Measurements from ENCODE around the gene WT1.

The WT1 gene

GRCh38 chr11:32438346-32438865, 3.1 kb upstream of the WT1 start:
- DNase-seq (ENCODE audit: low read depth): no peak

DNA sequence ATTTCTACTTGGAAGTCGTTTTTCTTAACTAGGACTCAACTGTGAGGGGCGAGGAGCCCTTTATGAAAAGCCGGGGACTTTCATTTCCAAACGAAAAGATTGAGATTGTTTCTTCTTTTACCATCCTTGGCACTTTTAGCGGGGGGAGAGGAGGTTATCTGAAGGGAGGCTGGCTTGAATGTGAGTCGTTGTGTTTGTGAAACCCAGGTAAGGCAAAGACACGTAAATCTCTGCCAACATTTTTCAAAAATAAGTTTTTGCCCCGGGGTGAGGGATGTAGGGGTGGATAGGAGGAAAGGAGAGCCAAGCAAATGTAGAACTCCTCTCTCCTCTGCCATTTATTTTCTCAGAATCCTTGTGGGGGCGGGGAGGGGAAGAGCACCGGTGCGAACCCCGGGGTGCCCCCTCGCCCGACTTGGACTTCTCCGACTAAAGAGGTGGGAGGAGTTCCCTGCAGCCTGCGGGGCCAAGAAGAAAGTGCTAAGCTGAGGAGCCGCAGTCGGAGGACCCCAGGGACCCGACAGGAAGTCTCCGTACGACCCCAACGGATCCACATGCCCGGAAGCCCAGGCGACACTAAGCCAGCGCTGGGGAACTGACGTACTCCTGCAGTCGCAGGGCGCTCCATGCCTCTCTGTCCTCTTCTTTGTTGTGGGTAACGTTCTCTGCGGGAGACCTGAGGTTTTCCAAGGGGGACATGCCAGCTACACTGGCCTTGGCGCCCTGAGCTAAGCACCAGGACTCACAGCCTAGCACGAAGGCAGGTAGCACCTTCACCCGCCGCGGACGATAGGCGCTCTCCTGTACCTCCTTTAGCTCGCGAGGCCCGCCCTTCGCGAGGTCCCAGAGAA, 2.4 kb upstream of the WT1 start:
- no peak for DNase-seq (ENCODE audit: low read depth)

DNA sequence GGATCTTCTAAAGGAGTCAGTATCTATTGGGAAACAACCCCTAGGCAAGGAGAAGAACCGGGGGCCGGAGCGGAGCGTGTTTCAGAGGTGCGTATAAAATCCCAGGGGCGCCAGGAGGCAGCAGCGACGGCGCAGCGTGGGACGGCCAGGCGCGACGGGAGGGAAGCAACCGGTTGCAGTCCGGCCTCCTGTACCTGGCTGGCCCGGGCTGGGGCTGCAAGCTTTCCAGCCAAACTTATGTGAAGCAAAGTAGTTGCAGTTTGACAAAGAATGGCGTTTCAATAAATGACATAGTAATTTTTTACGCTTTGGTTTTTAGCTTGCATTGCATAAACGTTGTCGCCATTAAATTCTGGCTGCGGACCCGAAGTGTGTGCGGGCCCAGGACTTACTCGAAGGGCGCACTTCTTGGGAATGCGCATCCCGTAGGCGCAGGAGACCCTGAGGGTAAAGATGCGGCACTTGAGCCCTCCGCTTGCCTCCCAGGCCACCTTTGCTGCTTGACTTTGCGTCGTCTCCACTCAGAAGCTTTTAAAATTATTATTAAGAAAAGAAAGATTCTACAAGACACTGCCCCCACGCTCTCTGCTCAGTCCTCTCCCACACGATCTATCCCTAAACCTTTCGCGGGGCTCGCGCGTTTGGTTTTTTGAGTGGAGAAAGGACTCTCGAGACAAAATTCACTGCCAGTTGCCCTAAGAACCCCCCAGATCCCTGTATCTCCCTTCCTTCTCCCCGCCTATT, 1.6 kb upstream of the WT1 start:
- no peak for DNase-seq (ENCODE audit: low read depth)

- no peak for DNase-seq (ENCODE audit: low read depth)
Measured at GRCh38 chr11:32435942-32436750, 807 bp upstream of the WT1 start.

GRCh38 chr11:32435152-32435480, 223 bp downstream of the WT1 start:
- no peak for DNase-seq (ENCODE audit: low read depth)

GRCh38 chr11:32434356-32435151, 785 bp downstream of the WT1 start:
- no peak for DNase-seq (ENCODE audit: low read depth)

DNA sequence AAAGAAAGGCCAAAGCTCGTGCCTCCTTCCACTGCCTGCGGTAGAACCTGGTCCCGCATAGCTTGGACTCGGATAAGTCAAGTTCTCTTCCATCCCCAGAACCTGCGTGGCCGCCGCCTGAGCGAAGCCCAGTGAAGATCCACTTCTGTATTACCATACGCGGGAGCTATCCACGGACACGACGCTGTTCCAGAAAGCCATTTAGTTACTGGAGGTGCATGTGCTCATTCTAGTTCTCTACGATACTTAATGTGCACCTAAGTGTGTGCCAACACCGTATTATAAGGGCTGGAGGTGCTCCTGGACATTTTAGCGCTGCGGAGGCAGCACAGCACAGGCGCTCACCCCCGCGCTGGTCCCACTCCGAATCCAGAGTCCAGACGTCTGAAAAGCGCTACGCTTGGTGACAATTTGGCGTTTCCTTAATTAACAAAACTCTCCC, 1.4 kb downstream of the WT1 start:
- DNase-seq (ENCODE audit: low read depth): no peak

GRCh38 chr11:32433101-32433913, 2.0 kb downstream of the WT1 start:
- DNase-seq (ENCODE audit: low read depth): no peak

DNA sequence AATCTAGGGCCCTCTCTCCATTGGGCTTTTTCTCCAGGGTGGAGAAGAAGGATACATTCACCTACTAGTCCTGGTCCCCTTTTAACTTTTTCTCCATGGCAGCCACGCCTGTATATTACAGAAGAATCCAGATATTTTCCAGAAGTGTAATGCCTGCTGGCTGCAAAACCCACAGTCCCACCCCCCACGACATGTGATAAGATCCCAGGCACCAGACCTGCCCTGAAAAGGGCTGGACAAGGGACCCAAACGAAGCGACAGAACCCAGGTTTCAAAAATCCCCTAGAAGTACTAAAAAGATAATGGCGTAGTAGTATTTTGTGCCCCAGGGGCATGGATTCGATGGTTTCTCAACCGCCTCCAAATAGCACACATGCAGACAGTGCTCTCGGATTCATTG, 2.8 kb downstream of the WT1 start:
- DNase-seq (ENCODE audit: low read depth): no peak

DNA sequence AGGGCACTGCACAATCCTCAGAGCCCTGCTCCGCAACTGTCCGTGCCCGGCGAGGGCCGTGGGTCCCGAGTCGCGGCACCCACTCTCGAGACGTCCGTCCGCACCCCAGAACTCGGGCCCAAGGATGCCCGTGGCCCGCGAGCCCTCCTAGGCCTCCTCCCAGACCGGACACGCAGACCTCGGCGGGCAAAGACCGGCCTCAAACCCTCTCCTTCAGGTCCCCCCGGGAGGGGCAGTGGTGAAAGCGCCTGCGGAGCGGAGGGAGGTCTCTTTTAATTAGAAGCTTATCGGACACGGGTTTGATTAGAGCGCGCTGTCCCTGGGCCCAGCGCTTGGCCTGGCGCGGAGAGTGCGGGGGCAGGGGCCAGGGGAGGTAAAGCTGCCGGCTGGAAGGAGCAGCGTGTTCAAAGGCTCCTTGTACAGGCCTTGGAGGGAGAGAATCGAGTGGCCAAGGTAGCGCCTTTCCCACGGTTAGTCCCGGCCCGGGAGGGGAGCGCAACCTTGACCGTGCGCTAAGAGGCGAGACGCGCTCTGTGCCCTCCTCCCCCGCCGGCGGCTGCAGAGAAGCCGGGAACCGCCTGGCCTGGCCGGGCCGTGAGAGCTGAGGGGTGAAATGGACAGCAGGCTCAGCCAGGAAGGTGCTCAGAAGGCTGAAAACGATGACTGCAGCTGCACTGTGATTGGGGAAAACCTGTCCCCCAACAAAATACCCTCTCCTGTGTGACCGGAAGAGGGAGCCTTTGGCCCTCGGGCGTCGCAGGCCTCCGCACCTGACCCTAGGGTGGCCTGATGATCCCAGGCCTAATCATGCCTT, 4.6 kb downstream of the WT1 start:
- DNase-seq (ENCODE audit: low read depth): no peak

DNA sequence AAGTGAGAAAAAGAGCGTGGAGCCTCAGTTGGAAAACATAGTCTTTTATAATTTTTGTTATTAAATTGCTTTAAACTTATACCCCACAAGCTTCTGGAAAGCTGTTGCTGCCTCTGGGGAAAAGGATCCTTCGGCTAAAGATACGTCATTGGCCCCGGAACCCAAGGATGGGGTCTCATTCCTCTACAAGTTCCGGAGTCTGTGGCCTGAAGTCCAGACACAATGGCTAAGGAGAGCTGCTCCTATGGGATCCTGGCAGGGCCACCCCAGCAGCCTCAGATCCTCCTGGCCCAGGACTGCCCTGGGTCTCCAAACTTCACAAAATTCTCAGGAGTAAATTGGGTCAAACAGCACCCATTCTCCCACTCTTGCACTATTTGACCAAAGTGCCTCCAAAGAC, 5.9 kb downstream of the WT1 start:
- no peak for DNase-seq (ENCODE audit: low read depth)

GRCh38 chr11:32428665-32429303, 6.6 kb downstream of the WT1 start:
- DNase-seq (ENCODE audit: low read depth): no peak

GRCh38 chr11:32427935-32428664, 7.2 kb downstream of the WT1 start:
- DNase-seq (ENCODE audit: low read depth): no peak

- DNase-seq (ENCODE audit: low read depth): no peak
Measured at GRCh38 chr11:32427616-32427934, 7.8 kb downstream of the WT1 start.

DNA sequence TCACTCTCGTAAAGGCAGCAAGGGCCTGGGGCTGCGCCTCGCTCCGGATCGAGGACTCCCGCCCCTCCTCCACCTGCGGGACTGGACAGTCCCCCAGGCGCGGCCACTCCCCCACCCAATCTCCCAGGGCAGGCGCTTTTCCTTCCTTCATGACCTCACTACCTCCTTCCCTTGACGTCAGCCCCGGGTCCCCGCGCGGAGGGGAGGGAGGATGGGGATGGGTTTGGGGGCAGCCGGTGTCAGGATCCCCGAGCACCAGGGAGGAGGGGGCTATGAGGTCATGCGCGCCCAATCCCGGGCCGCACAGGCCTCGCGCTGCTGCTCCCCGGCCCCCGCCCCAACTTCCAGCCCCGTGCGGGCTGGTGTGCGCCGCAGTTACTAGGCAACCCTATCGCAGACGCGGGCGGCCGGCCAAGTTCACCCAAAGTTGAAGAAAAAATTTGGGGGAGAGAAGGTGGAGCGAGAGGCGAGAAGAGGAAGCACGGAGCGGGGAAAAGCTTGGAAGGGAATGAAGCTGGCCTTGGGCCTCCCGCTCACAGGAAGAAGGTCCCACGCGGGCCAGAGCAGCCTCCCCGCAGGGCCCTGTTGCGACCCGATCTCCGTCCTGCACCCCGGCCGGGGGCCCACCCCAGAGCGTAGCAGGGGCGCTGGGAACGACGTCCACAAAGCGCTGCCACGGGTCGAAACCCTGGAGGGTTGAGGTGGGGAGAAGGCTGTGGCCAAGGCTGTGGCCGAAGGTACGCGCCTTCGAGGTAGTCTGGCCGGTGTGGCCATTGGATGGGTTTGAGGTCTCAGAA, 8.3 kb downstream of the WT1 start:
- DNase-seq (ENCODE audit: low read depth): no peak

DNA sequence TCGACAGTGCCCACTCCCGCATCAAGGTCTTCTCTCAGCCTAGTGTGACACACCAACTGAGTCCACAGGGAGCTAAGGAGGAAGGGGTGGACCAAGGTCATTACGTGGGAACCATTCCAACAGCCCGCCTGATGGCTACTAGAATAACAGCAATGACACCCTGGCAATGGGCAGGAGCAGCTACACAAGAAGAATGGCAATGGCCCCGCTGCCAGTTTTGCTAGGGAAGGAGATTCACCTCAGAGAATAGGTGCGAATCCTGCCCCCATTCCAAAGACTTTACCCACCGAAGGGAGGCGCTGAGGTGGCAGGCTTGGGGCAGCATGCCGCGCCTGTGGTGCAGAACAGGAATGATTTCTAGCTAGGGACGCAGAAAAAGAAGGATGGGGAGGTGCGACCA, 9.1 kb downstream of the WT1 start:
- no peak for DNase-seq (ENCODE audit: low read depth)

- no peak for DNase-seq (ENCODE audit: low read depth)
Measured at GRCh38 chr11:32425761-32426160, 9.6 kb downstream of the WT1 start.

DNA sequence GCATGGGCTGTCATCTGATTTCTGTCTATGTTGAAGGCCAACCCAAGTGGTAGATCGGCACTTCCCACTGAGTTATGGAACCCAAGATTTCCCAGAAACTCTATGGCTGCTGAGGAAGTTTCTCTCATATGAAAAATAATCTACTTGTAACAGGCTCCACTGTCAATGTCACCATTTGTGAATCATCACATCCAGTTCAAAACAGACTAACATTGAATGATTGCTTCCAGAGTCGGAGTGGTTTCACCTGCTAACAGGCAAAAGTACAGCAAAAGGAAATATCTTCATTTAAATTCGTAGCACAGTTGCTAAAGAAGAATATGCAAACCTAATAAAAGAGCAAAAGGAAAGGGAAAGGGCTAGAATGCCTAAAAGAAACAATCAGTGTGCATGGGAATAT, 12.8 kb downstream of the WT1 start:
- no peak for DNase-seq (ENCODE audit: low read depth)
